Measurements from ENCODE around the gene MTA2.
"Not testable (repeated sequence)": the region's sequence is repeated elsewhere in the genome, so short reads cannot be mapped to it uniquely, and the experiment has no call there.

Gene MTA2

DNA sequence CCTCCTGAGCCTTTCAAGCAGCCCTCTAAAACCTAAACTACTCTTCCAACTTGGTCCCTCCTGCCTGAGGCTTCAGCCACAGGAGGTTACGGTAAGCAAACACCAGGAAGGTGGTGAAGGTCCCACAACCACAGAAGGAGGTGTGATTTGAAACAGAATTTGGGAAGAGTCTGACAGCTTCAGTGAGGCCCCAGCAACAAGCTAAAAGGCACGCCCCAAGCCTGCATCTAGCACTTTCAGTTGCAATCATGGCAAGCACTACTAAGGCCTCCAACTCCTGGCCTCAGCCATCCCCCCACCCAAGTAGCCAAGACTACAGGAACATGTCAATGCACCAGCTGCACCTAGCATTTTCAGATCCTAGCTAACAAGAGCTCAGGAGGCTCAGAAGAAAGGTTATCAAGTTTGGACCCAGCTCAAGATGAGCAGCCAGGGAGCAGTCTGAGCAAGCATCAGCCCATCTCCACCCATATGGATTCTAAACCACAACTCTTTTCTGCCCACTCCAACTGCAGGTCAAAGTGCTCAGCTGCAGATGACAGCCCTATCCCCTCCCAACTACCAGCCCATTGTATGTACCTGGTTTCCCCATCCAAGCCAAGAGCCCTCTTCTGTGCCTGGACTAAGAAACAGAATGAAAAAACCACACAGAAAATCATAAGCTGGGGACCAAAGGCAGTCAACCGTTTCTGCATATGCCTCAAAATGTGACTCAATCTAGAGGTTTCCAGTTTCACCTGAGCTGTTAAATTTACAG is 44.6 kb downstream of the MTA2 start:
- no peak for TF ChIP-seq POLR2A (IDR thresholded peaks at IDR 0.05; ENCODE audit: low read depth, low read length)
- DNase-seq (ENCODE audit: insufficient read length, low spot score) (no peak), FAIRE-seq (no peak)

DNA sequence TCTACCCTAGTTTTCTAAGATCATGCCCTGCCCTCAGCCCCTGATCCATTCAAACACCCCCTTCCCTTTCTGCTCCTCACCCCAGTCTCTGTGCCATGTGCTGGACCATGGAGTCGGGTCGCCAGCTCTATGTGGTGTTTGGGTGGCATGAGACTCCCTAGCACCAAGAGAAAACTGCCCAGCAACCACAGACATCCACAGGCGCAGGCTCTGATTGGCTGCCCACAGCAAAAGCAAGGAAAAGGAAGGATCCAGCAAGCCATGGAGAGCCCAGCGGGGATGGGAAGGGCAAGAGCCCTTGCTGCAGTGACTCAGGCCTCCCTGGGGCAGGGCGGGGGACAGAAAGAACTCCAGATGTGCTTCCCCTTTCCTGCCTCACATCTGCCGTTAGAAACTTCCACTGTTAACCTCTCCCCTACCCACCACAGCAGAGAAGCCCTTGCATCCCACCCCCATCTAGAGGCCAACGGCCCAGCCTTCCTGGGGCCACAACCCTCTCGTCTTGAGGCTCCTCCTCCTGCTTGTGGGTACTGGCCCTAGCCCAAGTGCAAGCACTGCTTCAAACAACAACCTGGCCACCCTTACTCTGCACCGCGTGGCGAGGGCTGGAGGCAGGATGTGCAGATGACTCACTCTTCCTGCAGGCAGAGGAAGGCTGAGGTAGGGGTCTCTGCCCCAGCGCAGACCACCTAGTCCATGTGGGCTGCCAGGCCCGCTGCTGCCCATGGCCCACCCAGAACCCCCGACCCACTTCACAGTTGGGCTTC is 45.4 kb downstream of the MTA2 start:
- DNase-seq (ENCODE audit: insufficient read length, low spot score): peak; percentile 84

GRCh38 chr11:62555464-62556107 is 46.1 kb downstream of the MTA2 start:
- FAIRE-seq (no peak), DNase-seq (ENCODE audit: insufficient read length, low spot score) (no peak)
- no peak for TF ChIP-seq POLR2A (IDR thresholded peaks at IDR 0.05; ENCODE audit: low read depth, low read length)

More for the DNA sequence above, 45.4 kb downstream of the MTA2 start:
- TF ChIP-seq POLR2A (IDR thresholded peaks at IDR 0.05; ENCODE audit: low read depth, low read length): no peak
- FAIRE-seq: no peak

DNA sequence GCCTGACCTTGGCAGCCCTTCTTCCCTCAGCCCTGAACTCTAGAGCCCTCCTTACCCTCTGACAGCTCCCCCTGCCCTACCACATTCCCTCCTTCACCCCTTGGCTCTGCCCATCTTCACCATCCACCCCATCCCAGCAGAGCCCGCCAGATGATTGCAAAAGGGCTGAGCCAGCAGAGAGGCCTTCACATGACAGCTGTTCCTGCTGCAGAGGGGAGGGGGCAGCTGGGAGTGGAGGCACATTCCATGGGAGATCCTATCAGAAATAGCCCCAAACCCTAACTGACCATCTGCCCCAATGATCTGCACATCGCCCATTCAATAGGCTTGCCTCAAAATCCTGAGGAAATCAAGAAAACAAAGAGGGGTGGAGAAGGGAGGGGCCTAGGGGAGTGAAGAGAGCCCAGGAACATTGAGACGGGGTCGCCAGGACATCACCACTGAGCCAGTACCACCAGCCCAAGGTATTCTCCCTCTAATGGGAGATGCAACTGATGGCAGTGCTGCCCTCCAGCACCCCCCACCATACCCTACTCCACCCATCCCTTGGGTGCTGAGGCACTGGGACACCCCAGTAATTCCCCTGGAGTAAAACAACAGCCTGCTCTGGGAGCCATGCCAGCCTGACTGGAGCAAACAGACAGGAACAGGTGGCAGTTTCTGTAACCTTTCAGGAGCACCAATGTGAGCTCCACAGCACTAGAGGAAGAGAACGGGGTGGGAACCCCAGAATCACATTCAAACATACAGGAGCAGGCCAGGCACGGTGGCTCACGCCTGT is 47.1 kb downstream of the MTA2 start:
- FAIRE-seq (no peak), DNase-seq (ENCODE audit: insufficient read length, low spot score) (no peak)
- peak; percentile 4; the same call in 1 of the 2 replicates for TF ChIP-seq POLR2A (IDR thresholded peaks at IDR 0.05; ENCODE audit: low read depth, low read length)

DNA sequence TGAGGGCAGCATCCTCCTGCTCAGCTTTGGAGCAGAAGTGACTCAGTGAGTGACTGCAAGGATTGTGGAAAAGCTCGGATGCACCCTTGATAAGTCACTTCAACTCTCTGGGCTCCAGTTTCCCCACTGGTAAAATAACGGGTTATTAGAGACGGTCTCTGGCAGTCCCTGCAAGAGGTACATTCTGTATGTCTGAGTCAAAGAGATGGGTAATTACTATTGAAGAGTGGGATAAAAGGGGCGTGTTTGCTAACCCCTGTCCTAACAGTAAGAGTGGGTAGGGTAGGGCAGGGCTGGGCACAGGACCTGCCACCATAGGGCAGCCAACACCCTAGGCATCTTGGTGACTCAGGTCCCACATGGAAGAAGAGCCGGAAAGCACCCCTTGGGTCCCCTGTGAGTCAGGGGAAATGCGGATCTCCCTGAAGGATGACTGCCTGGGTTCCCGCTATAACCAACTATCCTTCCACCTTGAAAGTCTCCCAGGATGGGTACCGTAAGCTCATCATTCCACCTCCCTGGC is 47.8 kb downstream of the MTA2 start:
- no peak for FAIRE-seq
- peak; percentile 71 for DNase-seq (ENCODE audit: insufficient read length, low spot score)
- TF ChIP-seq POLR2A (IDR thresholded peaks at IDR 0.05; ENCODE audit: low read depth, low read length): no peak

DNA sequence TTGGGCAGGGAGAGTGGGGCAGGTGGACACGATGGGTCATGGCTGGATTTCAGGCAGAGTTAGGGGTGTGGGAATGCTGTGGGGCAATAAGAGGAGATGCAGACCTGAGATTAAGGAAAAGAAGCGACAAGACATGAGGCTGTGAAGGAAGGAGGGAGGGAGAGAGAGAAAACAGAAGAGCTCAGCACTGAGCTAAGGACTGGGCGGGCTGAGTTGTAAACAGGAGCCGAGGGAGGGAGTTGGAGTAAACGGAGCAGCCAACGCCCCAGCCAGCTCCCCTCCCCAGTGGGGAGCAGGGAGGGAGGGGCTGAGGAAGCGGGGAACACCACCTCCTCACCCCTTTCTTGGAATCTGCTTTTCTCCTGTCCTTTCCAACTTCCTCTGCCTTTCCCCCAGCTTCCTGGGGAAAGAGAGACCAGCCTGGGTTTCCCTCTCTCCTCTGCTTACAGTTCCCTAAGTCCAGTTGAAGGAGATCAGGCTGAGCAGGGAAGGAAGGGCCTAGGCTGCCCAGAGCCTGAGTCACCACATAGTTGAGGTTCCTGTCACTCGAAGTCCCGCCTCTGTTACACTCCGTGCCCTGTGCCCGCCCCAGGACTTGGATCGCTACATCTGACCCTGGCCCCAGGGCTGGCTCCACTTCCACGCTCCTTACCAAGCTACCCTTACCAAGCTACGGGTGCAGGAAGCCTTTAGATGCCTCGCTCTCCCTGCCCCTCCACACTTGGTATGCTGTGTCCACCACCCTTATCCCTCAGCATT is 48.4 kb downstream of the MTA2 start:
- peak; percentile 54 for TF ChIP-seq POLR2A (IDR thresholded peaks at IDR 0.05; ENCODE audit: low read depth, low read length)
- peak; percentile 72 for DNase-seq (ENCODE audit: insufficient read length, low spot score)
- FAIRE-seq: no peak

- DNase-seq (ENCODE audit: insufficient read length, low spot score) (no peak), FAIRE-seq (no peak)
- TF ChIP-seq POLR2A (IDR thresholded peaks at IDR 0.05; ENCODE audit: low read depth, low read length): no peak
These were observed 49.1 kb downstream of the MTA2 start for GRCh38 chr11:62552485-62553079.

- not testable (repeated sequence) for DNase-seq (ENCODE audit: insufficient read length, low spot score); FAIRE-seq
These were observed 51.2 kb downstream of the MTA2 start for GRCh38 chr11:62550478-62550877.

GRCh38 chr11:62548545-62549335 is 52.9 kb downstream of the MTA2 start:
- DNase-seq (ENCODE audit: insufficient read length, low spot score) (no peak), FAIRE-seq (no peak)

DNA sequence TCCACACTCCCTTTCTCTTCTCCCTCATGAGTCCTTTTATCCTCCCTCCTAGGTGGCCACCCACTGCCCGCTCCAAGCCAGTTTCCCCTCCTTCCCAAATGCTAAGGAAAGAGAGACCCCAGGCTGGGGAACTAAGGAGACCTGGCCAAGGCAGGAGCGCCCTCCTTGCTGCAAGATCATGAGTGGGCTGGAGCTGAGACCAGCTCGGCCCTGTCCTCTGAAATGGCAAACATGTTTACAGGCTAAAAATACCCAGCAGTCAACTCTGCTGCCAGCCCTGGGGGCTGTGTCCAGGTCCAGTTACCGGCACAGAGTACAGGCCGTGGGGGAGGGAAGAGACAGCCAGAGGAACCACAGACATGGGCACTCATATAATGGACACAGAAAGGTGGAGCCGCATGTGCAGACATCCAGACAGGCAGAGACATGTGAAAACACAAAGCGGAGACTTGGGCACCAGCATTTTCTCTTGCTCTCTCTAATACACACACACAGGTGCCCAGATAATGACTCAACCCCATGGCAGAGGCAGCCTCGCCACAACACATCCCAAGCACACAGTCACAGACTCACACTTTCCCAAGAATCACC is 53.9 kb downstream of the MTA2 start:
- TF ChIP-seq POLR2A (IDR thresholded peaks at IDR 0.05; ENCODE audit: low read depth, low read length): no peak
- no peak for FAIRE-seq
- peak; percentile 28 for DNase-seq (ENCODE audit: insufficient read length, low spot score)

More at GRCh38 chr11:62548545-62549335, 52.9 kb downstream of the MTA2 start:
- TF ChIP-seq POLR2A (IDR thresholded peaks at IDR 0.05; ENCODE audit: low read depth, low read length): no peak

GRCh38 chr11:62546929-62547625 is 54.6 kb downstream of the MTA2 start:
- TF ChIP-seq POLR2A (IDR thresholded peaks at IDR 0.05; ENCODE audit: low read depth, low read length): no peak; the same call in 1 of the 2 replicates
- DNase-seq (ENCODE audit: insufficient read length, low spot score) (peak; percentile 50), FAIRE-seq (no peak)
